Astrocyte of the cerebellum (primary cell): ENCODE results near the gene IGF2BP3.

Source experiments
- DNase-seq: peaks from one replicate; pipeline ENCODE4 v3.0.0-alpha.2; 2011; ENCODE audit warnings: low read depth
- H3K4me3 ChIP-seq: 2 replicates; pipeline ENCODE4 v1.5.1; 2011; ENCODE audit warnings: mild to moderate bottlenecking, low read depth, low read length, moderate library complexity
- in situ Hi-C: cut with HindIII; loops from 2 replicates; pipeline ENCODE4 v1.10.0; 2017; ENCODE audit warnings: low sequenced_read_pairs
- TF ChIP-seq, protein P1 (sequence below): IDR thresholded peaks from 2 replicates; pipeline ENCODE4 v1.5.1; 2012; ENCODE audit warnings: low read length, low read depth, moderate library complexity, mild to moderate bottlenecking; ENCODE audit errors: missing control alignments

The IGF2BP3 gene

GRCh38 chr7:23298141-23298881 lies 172.0 kb downstream of the IGF2BP3 start:
- H3K4me3 ChIP-seq: no peak overlapping the region
- TF ChIP-seq, protein P1, sequence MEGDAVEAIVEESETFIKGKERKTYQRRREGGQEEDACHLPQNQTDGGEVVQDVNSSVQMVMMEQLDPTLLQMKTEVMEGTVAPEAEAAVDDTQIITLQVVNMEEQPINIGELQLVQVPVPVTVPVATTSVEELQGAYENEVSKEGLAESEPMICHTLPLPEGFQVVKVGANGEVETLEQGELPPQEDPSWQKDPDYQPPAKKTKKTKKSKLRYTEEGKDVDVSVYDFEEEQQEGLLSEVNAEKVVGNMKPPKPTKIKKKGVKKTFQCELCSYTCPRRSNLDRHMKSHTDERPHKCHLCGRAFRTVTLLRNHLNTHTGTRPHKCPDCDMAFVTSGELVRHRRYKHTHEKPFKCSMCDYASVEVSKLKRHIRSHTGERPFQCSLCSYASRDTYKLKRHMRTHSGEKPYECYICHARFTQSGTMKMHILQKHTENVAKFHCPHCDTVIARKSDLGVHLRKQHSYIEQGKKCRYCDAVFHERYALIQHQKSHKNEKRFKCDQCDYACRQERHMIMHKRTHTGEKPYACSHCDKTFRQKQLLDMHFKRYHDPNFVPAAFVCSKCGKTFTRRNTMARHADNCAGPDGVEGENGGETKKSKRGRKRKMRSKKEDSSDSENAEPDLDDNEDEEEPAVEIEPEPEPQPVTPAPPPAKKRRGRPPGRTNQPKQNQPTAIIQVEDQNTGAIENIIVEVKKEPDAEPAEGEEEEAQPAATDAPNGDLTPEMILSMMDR: no peak
- in situ Hi-C loops: no loop called here
- DNase-seq: peak; percentile 72

- in situ Hi-C loops: no loop called here
- DNase-seq: no peak
- H3K4me3 ChIP-seq: no peak overlapping the region
- TF ChIP-seq, protein P1: no peak
Observed at GRCh38 chr7:23295401-23295697, 174.9 kb downstream of the IGF2BP3 start.

GRCh38 chr7:23294549-23295400 lies 175.5 kb downstream of the IGF2BP3 start:
- H3K4me3 ChIP-seq: no peak overlapping the region
- TF ChIP-seq, protein P1: no peak
- no peak for DNase-seq
- in situ Hi-C loops: no loop called here

GRCh38 chr7:23293500-23294073 lies 176.7 kb downstream of the IGF2BP3 start:
- DNase-seq: no peak
- in situ Hi-C loops: no loop called here
- H3K4me3 ChIP-seq: no peak overlapping the region
- TF ChIP-seq, protein P1: no peak

DNA sequence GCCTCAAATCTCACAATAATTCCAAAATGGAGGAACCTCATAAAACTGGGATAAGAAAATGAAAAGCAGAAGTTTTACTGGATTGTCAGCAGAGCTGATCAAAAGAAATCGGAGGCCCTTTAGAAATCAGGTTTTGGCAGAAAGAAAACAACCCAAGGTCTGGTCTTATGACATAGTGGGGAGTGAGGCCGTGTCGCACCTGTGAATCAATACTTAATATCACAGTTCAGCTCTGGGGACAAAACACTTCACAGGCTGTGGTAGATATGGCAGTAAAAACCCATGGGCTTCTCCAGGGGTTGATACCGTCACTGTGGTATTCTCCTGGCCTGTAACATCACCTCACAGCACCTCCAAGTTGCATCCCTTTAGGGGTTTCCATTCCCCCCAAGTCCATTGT lies 177.7 kb downstream of the IGF2BP3 start:
- DNase-seq: no peak
- TF ChIP-seq, protein P1: no peak
- in situ Hi-C loops: no loop called here

GRCh38 chr7:23291957-23292560 lies 178.2 kb downstream of the IGF2BP3 start:
- TF ChIP-seq, protein P1: no peak
- in situ Hi-C loops: no loop called here

More for the DNA sequence above, 177.7 kb downstream of the IGF2BP3 start:
- H3K4me3 ChIP-seq: no peak overlapping the region

More at GRCh38 chr7:23291957-23292560, 178.2 kb downstream of the IGF2BP3 start:
- no peak overlapping the region for H3K4me3 ChIP-seq
- peak; percentile 35 for DNase-seq
